A673 (cell line): ENCODE results near the gene KCNIP3. TPM values are rescaled to one million over a fixed set of nuclear protein-coding genes. Genes with fewer than 3 reads are reported as not detected.

Source experiments
- BruUV-seq: library from RNA; stranded (reverse); fragments of 400-500 nt; replicated peaks from 2 replicates; lab custom pipeline; 2021; lab: Mats Ljungman, UMichigan
- CTCF ChIA-PET: fragments of 300-600 bp; sonication (Branson Sonifier 250); formaldehyde crosslinking; loops from one replicate; lab custom pipeline; 2022; ENCODE audit warnings: antibody characterized with exemption; lab: Charles Lee
- POLR2A ChIA-PET: fragments of 300-600 bp; sonication (Branson Sonifier 250); formaldehyde crosslinking; loops from one replicate; lab custom pipeline; 2022; ENCODE audit warnings: antibody characterized with exemption; ENCODE audit not compliant: low non-redundant PET; lab: Charles Lee
- DNase-seq: peaks from one replicate; pipeline ENCODE4 v3.0.0-alpha.2; 2015; ENCODE audit warnings: low spot score
- H3K27ac ChIP-seq: fragments of 200-600 bp; sonication (generic); 2 replicates; pipeline ENCODE4 v1.5.1; 2016; ENCODE audit warnings: mixed run types, low read depth, mild to moderate bottlenecking, mixed read lengths, antibody characterized with exemption, low read length; ENCODE audit not compliant: poor library complexity, severe bottlenecking
- H3K27me3 ChIP-seq: fragments of 200-600 bp; sonication (generic); replicated peaks from 2 replicates; pipeline ENCODE4 v1.6.1; 2017; ENCODE audit warnings: mixed run types, low read depth, mild to moderate bottlenecking, mixed read lengths, antibody characterized with exemption, low read length; ENCODE audit not compliant: insufficient read depth, poor library complexity
- H3K36me3 ChIP-seq: fragments of 200-600 bp; sonication (generic); 2 replicates; pipeline ENCODE4 v1.6.1; 2016; ENCODE audit warnings: mixed run types, mild to moderate bottlenecking, mixed read lengths, antibody characterized with exemption, low read length; ENCODE audit not compliant: insufficient read depth, poor library complexity, severe bottlenecking
- H3K4me1 ChIP-seq: fragments of 200-600 bp; sonication (generic); 2 replicates; pipeline ENCODE4 v1.6.1; 2017; ENCODE audit warnings: mixed run types, mild to moderate bottlenecking, mixed read lengths, antibody characterized with exemption, low read length; ENCODE audit not compliant: insufficient read depth, poor library complexity, severe bottlenecking
- H3K4me3 ChIP-seq: fragments of 200-600 bp; sonication (generic); 2 replicates; pipeline ENCODE4 v1.5.1; 2016; ENCODE audit warnings: low read depth, mixed run types, mild to moderate bottlenecking, mixed read lengths, low read length; ENCODE audit not compliant: poor library complexity, severe bottlenecking
- H3K9me3 ChIP-seq: fragments of 200-600 bp; sonication (generic); 2 replicates; pipeline ENCODE4 v1.6.1; 2016; ENCODE audit warnings: mixed run types, low read depth, mild to moderate bottlenecking, mixed read lengths, antibody characterized with exemption, low read length; ENCODE audit not compliant: poor library complexity, severe bottlenecking
- EZH2 ChIP-seq: fragments of 200-600 bp; sonication (generic); IDR thresholded peaks from 2 replicates; pipeline ENCODE4 v1.6.1; 2017; ENCODE audit warnings: borderline replicate concordance, low read depth, mild to moderate bottlenecking, mixed read lengths, antibody characterized with exemption, low read length; ENCODE audit not compliant: poor library complexity, severe bottlenecking
- intact Hi-C: fragments of 100-400 bp; cut with micrococcal nuclease; formaldehyde crosslinking; loops from one replicate; pipeline ENCODE4 v1.10.0; 2022; ENCODE audit not compliant: unreplicated experiment
- total RNA-seq: library from RNA; stranded (reverse); gene quantifications from 2 replicates; pipeline ENCODE4 v1.2.3, GENCODE V29; 2021
- TF ChIP-seq, protein P1 (sequence below): fragments of 300-800, 200-600 bp; sonication (generic); conservative IDR thresholded peaks from 2 replicates; pipeline ENCODE4 v1.5.1; 2017; ENCODE audit warnings: low read depth, mild to moderate bottlenecking, antibody characterized with exemption, low read length, moderate library complexity, mixed read lengths

The KCNIP3 gene
- total RNA-seq, 1 experiment from 2014 or later, result 0.45 TPM

DNA sequence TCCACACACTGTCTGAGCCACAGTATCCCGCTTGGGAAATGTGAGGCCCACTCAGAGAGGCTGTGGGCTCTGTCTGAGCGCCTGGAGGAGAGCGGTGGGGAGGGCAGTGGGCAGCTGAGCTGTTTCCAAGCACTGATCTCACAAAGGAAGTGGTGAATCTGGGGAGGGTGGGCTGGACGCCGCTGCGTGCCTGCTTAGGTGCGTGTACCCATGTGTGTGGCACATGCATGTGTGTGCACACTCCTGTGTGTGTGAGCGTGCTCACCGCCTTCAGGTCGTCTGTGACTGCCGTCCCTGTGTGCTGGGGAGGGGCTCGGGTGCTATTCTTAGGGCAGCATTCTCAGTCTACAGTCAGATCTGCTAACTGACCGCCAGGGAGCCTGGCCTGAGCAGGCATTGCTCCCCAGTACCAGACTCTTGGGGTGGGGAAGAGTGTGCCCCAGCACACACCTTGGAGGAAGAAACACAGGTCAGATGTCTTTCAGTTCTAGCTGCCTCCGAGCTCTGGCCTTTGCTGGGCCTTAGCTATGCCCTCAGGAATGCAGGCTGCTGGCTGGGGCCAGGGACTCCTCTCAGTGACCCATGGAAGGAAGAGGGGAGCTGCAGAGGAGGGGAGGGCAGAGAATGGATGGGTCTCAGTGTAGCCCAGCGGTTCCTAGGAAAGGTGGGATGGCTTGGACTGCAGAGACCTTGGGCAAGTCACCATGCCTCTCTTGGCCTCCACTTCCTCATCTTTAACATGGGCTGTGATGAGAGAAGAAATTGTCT is 31.4 kb downstream of the KCNIP3 start:
- intact Hi-C loops, result no loop called here
- Histone ChIP-seq H3K9me3 (no peaks in the 10 kb centered on the region), H3K4me1 (peaks cover 4% of the 10 kb centered on the region), H3K4me3 (no peak overlapping the region), H3K36me3 (no peaks in the 10 kb centered on the region), H3K27me3 (no peaks in the 10 kb centered on the region), H3K27ac (no peak overlapping the region)
- BruUV-seq, result no TSS peak
- ChIA-PET CTCF (no interaction called here), POLR2A (no interaction called here)
- DNase-seq, result no peak
- TF ChIP-seq, protein P1, sequence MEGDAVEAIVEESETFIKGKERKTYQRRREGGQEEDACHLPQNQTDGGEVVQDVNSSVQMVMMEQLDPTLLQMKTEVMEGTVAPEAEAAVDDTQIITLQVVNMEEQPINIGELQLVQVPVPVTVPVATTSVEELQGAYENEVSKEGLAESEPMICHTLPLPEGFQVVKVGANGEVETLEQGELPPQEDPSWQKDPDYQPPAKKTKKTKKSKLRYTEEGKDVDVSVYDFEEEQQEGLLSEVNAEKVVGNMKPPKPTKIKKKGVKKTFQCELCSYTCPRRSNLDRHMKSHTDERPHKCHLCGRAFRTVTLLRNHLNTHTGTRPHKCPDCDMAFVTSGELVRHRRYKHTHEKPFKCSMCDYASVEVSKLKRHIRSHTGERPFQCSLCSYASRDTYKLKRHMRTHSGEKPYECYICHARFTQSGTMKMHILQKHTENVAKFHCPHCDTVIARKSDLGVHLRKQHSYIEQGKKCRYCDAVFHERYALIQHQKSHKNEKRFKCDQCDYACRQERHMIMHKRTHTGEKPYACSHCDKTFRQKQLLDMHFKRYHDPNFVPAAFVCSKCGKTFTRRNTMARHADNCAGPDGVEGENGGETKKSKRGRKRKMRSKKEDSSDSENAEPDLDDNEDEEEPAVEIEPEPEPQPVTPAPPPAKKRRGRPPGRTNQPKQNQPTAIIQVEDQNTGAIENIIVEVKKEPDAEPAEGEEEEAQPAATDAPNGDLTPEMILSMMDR, result no peak

DNA sequence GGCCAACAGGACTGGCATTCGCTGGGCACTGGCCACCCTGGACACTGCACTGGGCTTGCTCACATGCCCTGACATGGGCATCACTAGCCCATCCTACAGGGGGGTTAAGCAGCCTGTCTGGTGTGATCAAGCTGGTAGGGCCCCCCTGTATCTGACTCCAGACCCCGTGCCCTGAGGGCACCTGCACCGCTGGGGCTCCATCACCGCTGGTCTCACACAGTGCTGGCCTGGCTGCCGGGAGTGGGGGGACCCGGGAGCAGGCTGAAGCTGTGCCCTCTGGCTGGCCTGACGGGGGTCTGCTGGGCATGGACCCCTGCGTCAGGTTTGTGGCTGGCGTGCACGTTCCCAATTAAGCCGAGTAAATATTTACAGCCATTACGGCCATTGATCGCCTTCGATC is 32.3 kb downstream of the KCNIP3 start:
- DNase-seq, result no peak
- no peak overlapping the region for H3K4me3 ChIP-seq
- no peaks in the 10 kb centered on the region for H3K36me3 ChIP-seq
- intact Hi-C loops, result no loop called here
- peaks cover 13% of the 10 kb centered on the region for H3K4me1 ChIP-seq
- no peak overlapping the region for H3K27ac ChIP-seq
- H3K9me3 ChIP-seq, result no peaks in the 10 kb centered on the region
- CTCF ChIA-PET, result no interaction called here
- H3K27me3 ChIP-seq, result no peaks in the 10 kb centered on the region
- POLR2A ChIA-PET, result no interaction called here
- TF ChIP-seq, protein P1, result no peak
- TF ChIP-seq EZH2, result no peak
- no TSS peak for BruUV-seq

DNA sequence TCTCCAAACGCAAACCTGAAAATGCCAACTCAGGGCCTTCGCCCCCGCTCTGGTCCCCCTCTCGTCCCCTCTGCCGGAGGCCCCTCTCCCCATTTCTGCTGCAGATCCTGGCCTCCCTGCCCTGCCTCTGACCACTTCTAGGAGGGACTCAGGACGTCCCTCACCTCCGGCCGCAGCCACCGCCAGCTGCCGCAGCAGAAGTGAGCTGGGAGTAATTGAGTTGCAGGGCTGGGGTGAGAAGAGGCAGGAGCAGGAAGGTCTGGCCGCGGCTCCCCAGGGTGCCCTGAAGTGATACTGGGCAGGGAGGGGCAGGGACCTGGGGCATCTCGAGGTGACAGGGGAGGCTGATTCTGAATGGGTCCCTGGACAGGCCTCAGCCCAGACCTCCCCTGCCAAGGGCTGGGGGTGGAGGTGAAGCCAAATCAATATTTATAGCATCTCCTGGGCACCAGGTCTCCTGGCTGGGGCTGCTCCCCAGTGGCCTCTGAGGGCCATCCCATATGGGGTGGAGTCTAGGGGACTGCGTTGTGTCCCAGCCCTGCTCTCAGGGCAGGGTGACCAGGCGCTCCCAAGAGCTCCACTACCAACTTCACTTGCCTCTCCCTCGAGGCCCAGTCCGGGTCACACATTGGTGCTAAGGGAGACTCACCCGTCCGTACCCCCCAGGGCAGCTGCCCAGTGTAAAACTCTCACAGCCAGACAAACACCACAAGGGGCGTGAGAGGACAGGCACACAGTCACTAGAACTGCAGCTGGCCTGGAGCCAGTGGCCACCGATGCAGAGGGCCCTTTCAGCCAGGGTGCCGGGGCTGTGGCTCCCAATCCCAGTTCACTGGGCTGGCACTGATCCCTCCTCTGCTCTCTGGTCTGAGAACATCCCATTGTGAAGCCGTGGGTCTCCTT is 33.0 kb downstream of the KCNIP3 start:
- intact Hi-C loops, result no loop called here
- ChIA-PET POLR2A (no interaction called here), CTCF (no interaction called here)
- no peak for DNase-seq
- Histone ChIP-seq H3K4me3 (no peak overlapping the region), H3K27ac (no peak overlapping the region), H3K27me3 (no peaks in the 10 kb centered on the region), H3K9me3 (no peaks in the 10 kb centered on the region), H3K4me1 (peaks cover 14% of the 10 kb centered on the region), H3K36me3 (no peaks in the 10 kb centered on the region)
- TF ChIP-seq, protein P1, result no peak
- TF ChIP-seq EZH2, result no peak
- BruUV-seq, result no TSS peak
